HepG2 (cell line): ENCODE measurements around the gene FSIP1. TPM values are rescaled to one million over a fixed set of nuclear protein-coding genes. Genes with fewer than 3 reads are reported as not detected.
A peak's percentile ranks its signal among the peaks of the same experiment; 100 is the strongest.

ENCODE experiments used
- ATAC-seq: fragments of 200-7000 bp; cut with Tn5 transposase; 3 replicates; pipeline ENCODE4 v1.9.1; 2020; ENCODE audit warnings: mild to moderate bottlenecking, moderate library complexity
- BruUV-seq: library from RNA; stranded (reverse); fragments of 400-500 nt; replicated peaks from 2 replicates; lab custom pipeline; 2021; lab: Mats Ljungman, UMichigan
- CTCF ChIA-PET: fragments of 300-600 bp; formaldehyde crosslinking; extraction: SDS; loops from one replicate; lab custom pipeline; 2021; ENCODE audit warnings: low total read pairs, inconsistent platforms, low intra/inter-chr PET ratio; lab: Yijun Ruan, JAX
- POLR2A ChIA-PET: fragments of 350-600 bp; sonication (Branson Sonifier 250); formaldehyde crosslinking; loops from one replicate; lab custom pipeline; 2020; ENCODE audit warnings: antibody characterized with exemption, inconsistent platforms; lab: Yijun Ruan, JAX
- DNase-seq: peaks from one replicate; pipeline ENCODE4 v3.0.0-alpha.2; 2015; ENCODE audit warnings: low spot score
- FAIRE-seq: peaks from 3 replicates; lab custom pipeline; 2011; peaks lifted over from hg19 to GRCh38; lab: Jason Lieb, UNC
- H2AFZ ChIP-seq: one replicate; pipeline ENCODE4 v1.6.1; 2011; ENCODE audit warnings: low read length, inconsistent platforms
- H3K27ac ChIP-seq: fragments of 300-600 bp; 3 replicates; pipeline ENCODE4 v1.8.0; 2011; ENCODE audit warnings: mixed run types, mild to moderate bottlenecking, mixed read lengths, low read length, inconsistent platforms; ENCODE audit not compliant: insufficient read depth; ENCODE audit errors: extremely low read length
- H3K27me3 ChIP-seq, 2 experiments: fragments of 200-600 bp in 1 of 2; 2 replicates in 1 of 2; 3 replicates in 1 of 2; pipeline versions ENCODE4 v1.6.0 to v1.8.0; 2011; ENCODE audit warnings: low read length in 2 of 2, mild to moderate bottlenecking in 2 of 2, moderate library complexity in 2 of 2, inconsistent platforms in 1 of 2; ENCODE audit not compliant: insufficient read depth in 2 of 2, control insufficient read depth in 1 of 2
- H3K36me3 ChIP-seq, 2 experiments: fragments of 200-600 bp in 1 of 2; replicated peaks in 1 of 2; 2 replicates in 1 of 2; 3 replicates in 1 of 2; pipeline versions ENCODE4 v1.5.1 to v1.8.0; 2011; ENCODE audit warnings: low read length in 2 of 2, inconsistent platforms in 1 of 2; ENCODE audit not compliant: insufficient read depth in 2 of 2, control insufficient read depth in 1 of 2
- H3K4me1 ChIP-seq: 2 replicates; pipeline ENCODE4 v1.5.1; 2012; ENCODE audit warnings: low read length, inconsistent platforms; ENCODE audit not compliant: insufficient read depth
- H3K4me2 ChIP-seq: 2 replicates; pipeline ENCODE4 v1.6.0; 2011; ENCODE audit warnings: low read depth, low read length, inconsistent platforms
- H3K4me3 ChIP-seq, 3 experiments: fragments of 200-600 bp in 1 of 3; sonication (generic), shearing (Covaris generic) in 1 of 3; replicated peaks in 1 of 3; 2 replicates each; pipeline ENCODE4 v1.5.1; 2011 to 2016; ENCODE audit warnings: low read length in 3 of 3, inconsistent platforms in 2 of 3, low read depth in 2 of 3, mild to moderate bottlenecking in 2 of 3, control low read depth in 1 of 3, mixed read lengths in 1 of 3; ENCODE audit not compliant: insufficient read depth in 1 of 3
- H3K79me2 ChIP-seq: one replicate; pipeline ENCODE4 v1.6.1; 2011; ENCODE audit warnings: low read length, inconsistent platforms; ENCODE audit not compliant: insufficient read depth
- H3K9ac ChIP-seq: 2 replicates; pipeline ENCODE4 v1.6.0; 2011; ENCODE audit warnings: mild to moderate bottlenecking, low read depth, low read length, inconsistent platforms; ENCODE audit not compliant: insufficient read depth
- H3K9me3 ChIP-seq: 2 replicates; pipeline ENCODE4 v1.5.1; 2012; ENCODE audit warnings: mild to moderate bottlenecking, low read length
- H4K20me1 ChIP-seq: 2 replicates; pipeline ENCODE4 v1.6.0; 2011; ENCODE audit warnings: inconsistent platforms, mild to moderate bottlenecking, low read length, moderate library complexity; ENCODE audit not compliant: insufficient read depth
- EZH2 ChIP-seq: conservative IDR thresholded peaks from 2 replicates; pipeline ENCODE4 v1.6.1; 2012; ENCODE audit warnings: mild to moderate bottlenecking, low read depth, low read length, moderate library complexity
- KAT7 ChIP-seq: IDR thresholded peaks from 2 replicates; pipeline ENCODE4 v1.6.1; 2018; ENCODE audit warnings: borderline replicate concordance, missing compliant biosample characterization
- MAFK ChIP-seq, 2 experiments: IDR thresholded peaks in 1 of 2; conservative IDR thresholded peaks in 1 of 2; 2 replicates each; pipeline ENCODE4 v1.6.1; 2011; ENCODE audit warnings: improper control_type of control experiment in 2 of 2, low read length in 2 of 2
- NFE2L1 ChIP-seq: sonication (generic); formaldehyde crosslinking; IDR thresholded peaks from 2 replicates; pipeline ENCODE4 v1.4.0; 2020; ENCODE audit warnings: missing genetic modification reagents, mild to moderate bottlenecking, borderline replicate concordance
- PATZ1 ChIP-seq: sonication (generic); formaldehyde crosslinking; IDR thresholded peaks from 2 replicates; pipeline ENCODE4 v1.4.0; 2020; ENCODE audit warnings: missing genetic modification reagents
- SNRNP70 ChIP-seq: fragments of 200-400 bp; formaldehyde crosslinking; IDR thresholded peaks from 2 replicates; pipeline ENCODE4 v1.6.1; 2017; ENCODE audit warnings: mild to moderate bottlenecking, low read depth, low read length, moderate library complexity
- TCF7 ChIP-seq: sonication (generic); IDR thresholded peaks from 2 replicates; pipeline ENCODE4 v1.6.1; 2016; ENCODE audit warnings: antibody characterized with exemption, low read depth
- TFAP4 ChIP-seq: sonication (generic); IDR thresholded peaks from 2 replicates; pipeline ENCODE4 v1.6.1; 2016; ENCODE audit warnings: low read depth, borderline replicate concordance
- ZNF501 ChIP-seq: sonication (generic); formaldehyde crosslinking; IDR thresholded peaks from 2 replicates; pipeline ENCODE4 v1.5.1; 2020; ENCODE audit warnings: mild to moderate bottlenecking, moderate library complexity, missing genetic modification reagents
- ZNF687 ChIP-seq: sonication (generic); formaldehyde crosslinking; IDR thresholded peaks from 2 replicates; pipeline ENCODE4 v1.5.1; 2020; ENCODE audit warnings: mild to moderate bottlenecking, missing genetic modification reagents, moderate library complexity
- WGBS: methylation state at CpG from one replicate; pipeline ENCODE4 v1.1.6; 2017; ENCODE audit warnings: low lambda C conversion rate; 5-methylcytosine and 5-hydroxymethylcytosine counted together
- in situ Hi-C: cut with HindIII; loops from 2 replicates; pipeline ENCODE4 v1.10.0; 2017; ENCODE audit warnings: low pct_unique_long_range_greater_than_20kb; ENCODE audit not compliant: extremely low pct_ligation_motif_present
- intact Hi-C: fragments of 100-400 bp; cut with micrococcal nuclease; formaldehyde crosslinking; loops from one replicate; pipeline ENCODE4 v1.10.0; 2022; ENCODE audit not compliant: unreplicated experiment
- polyA plus RNA-seq, 8 experiments: library from polyadenylated mRNA; depleted of rRNA in 3 of 8; stranded (reverse) in 7 of 8; unstranded in 1 of 8; fragments of >200 nt; fragmentation: Illumina TruSeq in 4 of 8; extraction: Trizol in 4 of 8; gene quantifications; 2 replicates each; pipeline versions ENCODE4 v1.2.1 to v1.2.3, GENCODE V29; 2011 to 2016; ENCODE audit warnings: low read depth in 4 of 8, missing spikeins in 1 of 8, mixed read lengths in 1 of 8; ENCODE audit not compliant: insufficient read depth in 1 of 8
- total RNA-seq, 5 experiments: library from RNA; depleted of rRNA; stranded (reverse); fragments of >200 nt; fragmentation: Illumina TruSeq; extraction: Trizol; gene quantifications; 2 replicates each; pipeline ENCODE4 v1.2.3, GENCODE V29; 2016; ENCODE audit warnings: low read depth in 1 of 5
- TF ChIP-seq, protein P1 (sequence below): sonication (generic); formaldehyde crosslinking; IDR thresholded peaks from 2 replicates; pipeline ENCODE4 v1.4.0; 2020; ENCODE audit warnings: mild to moderate bottlenecking, low read depth, missing genetic modification reagents
- TF ChIP-seq, protein P2 (sequence below): sonication (generic); formaldehyde crosslinking; IDR thresholded peaks from 2 replicates; pipeline ENCODE4 v1.4.0; 2020; ENCODE audit warnings: missing genetic modification reagents

The FSIP1 gene
- total and polyA plus RNA-seq, 2 of the 13 experiments (the other 11 are each of a cell fraction or from before 2014, with no cell fraction given) = 0.18 TPM; not detected in 1

GRCh38 chr15:39698444-39699390, 83.9 kb downstream of the FSIP1 start:
- Histone ChIP-seq H3K27ac (no peak overlapping the region), H3K27me3 (no peaks in the 10 kb centered on the region), H3K4me1 (no peaks in the 10 kb centered on the region), H3K4me3 (no peak overlapping the region), H3K4me2 (no peak overlapping the region), H3K79me2 (no peaks in the 10 kb centered on the region), H3K9ac (no peak overlapping the region), H3K9me3 (no peaks in the 10 kb centered on the region), H4K20me1 (no peaks in the 10 kb centered on the region), H2AFZ (no peak overlapping the region), H3K36me3 (no peaks in the 10 kb centered on the region)
- 7% methylated on average over 11 of the region's 11 CpGs for WGBS
- in situ Hi-C loops (no loop called here), intact Hi-C loops (no loop called here)
- no peak for FAIRE-seq
- DNase-seq = no peak
- ChIA-PET CTCF (no interaction called here), POLR2A (no interaction called here)
- no TSS peak for BruUV-seq
- ATAC-seq = no peak
- TF ChIP-seq, protein P1, sequence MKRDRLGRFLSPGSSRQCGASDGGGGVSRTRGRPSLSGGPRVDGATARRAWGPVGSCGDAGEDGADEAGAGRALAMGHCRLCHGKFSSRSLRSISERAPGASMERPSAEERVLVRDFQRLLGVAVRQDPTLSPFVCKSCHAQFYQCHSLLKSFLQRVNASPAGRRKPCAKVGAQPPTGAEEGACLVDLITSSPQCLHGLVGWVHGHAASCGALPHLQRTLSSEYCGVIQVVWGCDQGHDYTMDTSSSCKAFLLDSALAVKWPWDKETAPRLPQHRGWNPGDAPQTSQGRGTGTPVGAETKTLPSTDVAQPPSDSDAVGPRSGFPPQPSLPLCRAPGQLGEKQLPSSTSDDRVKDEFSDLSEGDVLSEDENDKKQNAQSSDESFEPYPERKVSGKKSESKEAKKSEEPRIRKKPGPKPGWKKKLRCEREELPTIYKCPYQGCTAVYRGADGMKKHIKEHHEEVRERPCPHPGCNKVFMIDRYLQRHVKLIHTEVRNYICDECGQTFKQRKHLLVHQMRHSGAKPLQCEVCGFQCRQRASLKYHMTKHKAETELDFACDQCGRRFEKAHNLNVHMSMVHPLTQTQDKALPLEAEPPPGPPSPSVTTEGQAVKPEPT (CRISPR knock-in tag) = no peak
- TF ChIP-seq TFAP4 (no peak), TCF7 (no peak), MAFK (conservative IDR thresholded peaks at IDR 0.05 in 1 of 2, IDR thresholded peaks at IDR 0.05 in 1 of 2; ENCODE audit: low read length in 2 of 2) (peak; percentile 66 to 82), KAT7 (CRISPR knock-in tag) (no peak), ZNF501 (CRISPR knock-in tag) (no peak), EZH2 (no peak), PATZ1 (no peak), SNRNP70 (no peak), ZNF687 (CRISPR knock-in tag) (no peak), NFE2L1 (CRISPR knock-in tag) (no peak)
- TF ChIP-seq, protein P2, sequence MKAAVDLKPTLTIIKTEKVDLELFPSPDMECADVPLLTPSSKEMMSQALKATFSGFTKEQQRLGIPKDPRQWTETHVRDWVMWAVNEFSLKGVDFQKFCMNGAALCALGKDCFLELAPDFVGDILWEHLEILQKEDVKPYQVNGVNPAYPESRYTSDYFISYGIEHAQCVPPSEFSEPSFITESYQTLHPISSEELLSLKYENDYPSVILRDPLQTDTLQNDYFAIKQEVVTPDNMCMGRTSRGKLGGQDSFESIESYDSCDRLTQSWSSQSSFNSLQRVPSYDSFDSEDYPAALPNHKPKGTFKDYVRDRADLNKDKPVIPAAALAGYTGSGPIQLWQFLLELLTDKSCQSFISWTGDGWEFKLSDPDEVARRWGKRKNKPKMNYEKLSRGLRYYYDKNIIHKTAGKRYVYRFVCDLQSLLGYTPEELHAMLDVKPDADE (CRISPR knock-in tag) = no peak
